Measurements from ENCODE around the gene FHIT.
"Not testable (repeated sequence)": the region's sequence is repeated elsewhere in the genome, so short reads cannot be mapped to it uniquely, and the experiment has no call there.

Gene FHIT

GRCh38 chr3:61052851-61053250 lies 198.4 kb downstream of the FHIT start:
- Histone ChIP-seq H3K4me1 (ENCODE audit: control insufficient read depth in 1 of 2, insufficient read depth in 1 of 2, low read depth in 1 of 2, low read length in 1 of 2) (no peaks in the 10 kb centered on the region), H3K4me3 (ENCODE audit: low read depth in 1 of 2, low read length in 1 of 2) (no peak overlapping the region), H3K27ac (no peak overlapping the region), H3K27me3 (no peaks in the 10 kb centered on the region), H3K9me3 (no peaks in the 10 kb centered on the region), H3K36me3 (no peaks in the 10 kb centered on the region)
- no peak for TF ChIP-seq CTCF (IDR thresholded peaks at IDR 0.05)

- Histone ChIP-seq H3K27ac (no peak overlapping the region), H3K9me3 (no peaks in the 10 kb centered on the region), H3K4me1 (ENCODE audit: control insufficient read depth in 1 of 2, insufficient read depth in 1 of 2, low read depth in 1 of 2, low read length in 1 of 2) (no peaks in the 10 kb centered on the region), H3K27me3 (no peaks in the 10 kb centered on the region), H3K36me3 (no peaks in the 10 kb centered on the region), H3K4me3 (ENCODE audit: low read depth in 1 of 2, low read length in 1 of 2) (no peak overlapping the region)
- TF ChIP-seq CTCF (IDR thresholded peaks at IDR 0.05) = no peak
These were observed 199.6 kb downstream of the FHIT start for GRCh38 chr3:61051666-61052065.

GRCh38 chr3:61045169-61045568 lies 206.1 kb downstream of the FHIT start:
- H3K27me3 ChIP-seq; H3K4me1 ChIP-seq (ENCODE audit: control insufficient read depth in 1 of 2, insufficient read depth in 1 of 2, low read depth in 1 of 2, low read length in 1 of 2); H3K27ac ChIP-seq; H3K9me3 ChIP-seq; H3K4me3 ChIP-seq (ENCODE audit: low read depth in 1 of 2, low read length in 1 of 2); H3K36me3 ChIP-seq: not testable (repeated sequence)

GRCh38 chr3:61043156-61043555 lies 208.1 kb downstream of the FHIT start:
- no peaks in the 10 kb centered on the region for H3K36me3 ChIP-seq
- H3K4me1 ChIP-seq (ENCODE audit: control insufficient read depth in 1 of 2, insufficient read depth in 1 of 2, low read depth in 1 of 2, low read length in 1 of 2) = no peaks in the 10 kb centered on the region
- TF ChIP-seq CTCF (IDR thresholded peaks at IDR 0.05) = no peak
- no peak overlapping the region for H3K4me3 ChIP-seq (ENCODE audit: low read depth in 1 of 2, low read length in 1 of 2)
- no peaks in the 10 kb centered on the region for H3K9me3 ChIP-seq
- no peak overlapping the region for H3K27ac ChIP-seq
- no peaks in the 10 kb centered on the region for H3K27me3 ChIP-seq

- no peak for TF ChIP-seq CTCF (IDR thresholded peaks at IDR 0.05)
- no peaks in the 10 kb centered on the region for H3K4me1 ChIP-seq (ENCODE audit: control insufficient read depth in 1 of 2, insufficient read depth in 1 of 2, low read depth in 1 of 2, low read length in 1 of 2)
- H3K9me3 ChIP-seq = no peaks in the 10 kb centered on the region
- no peaks in the 10 kb centered on the region for H3K36me3 ChIP-seq
- H3K27ac ChIP-seq = no peak overlapping the region
- no peaks in the 10 kb centered on the region for H3K27me3 ChIP-seq
- H3K4me3 ChIP-seq (ENCODE audit: low read depth in 1 of 2, low read length in 1 of 2) = no peak overlapping the region
These were observed 210.6 kb downstream of the FHIT start for GRCh38 chr3:61040618-61041017.

- Histone ChIP-seq H3K36me3 (no peaks in the 10 kb centered on the region), H3K27me3 (no peaks in the 10 kb centered on the region), H3K27ac (no peak overlapping the region), H3K4me1 (ENCODE audit: control insufficient read depth in 1 of 2, insufficient read depth in 1 of 2, low read depth in 1 of 2, low read length in 1 of 2) (no peaks in the 10 kb centered on the region), H3K9me3 (no peaks in the 10 kb centered on the region), H3K4me3 (ENCODE audit: low read depth in 1 of 2, low read length in 1 of 2) (no peak overlapping the region)
- TF ChIP-seq CTCF (IDR thresholded peaks at IDR 0.05) = no peak
These were observed 215.7 kb downstream of the FHIT start for GRCh38 chr3:61035573-61035972.

Measured in neutrophil (primary cell).